ENCODE data around the gene KLK12.

DNA sequence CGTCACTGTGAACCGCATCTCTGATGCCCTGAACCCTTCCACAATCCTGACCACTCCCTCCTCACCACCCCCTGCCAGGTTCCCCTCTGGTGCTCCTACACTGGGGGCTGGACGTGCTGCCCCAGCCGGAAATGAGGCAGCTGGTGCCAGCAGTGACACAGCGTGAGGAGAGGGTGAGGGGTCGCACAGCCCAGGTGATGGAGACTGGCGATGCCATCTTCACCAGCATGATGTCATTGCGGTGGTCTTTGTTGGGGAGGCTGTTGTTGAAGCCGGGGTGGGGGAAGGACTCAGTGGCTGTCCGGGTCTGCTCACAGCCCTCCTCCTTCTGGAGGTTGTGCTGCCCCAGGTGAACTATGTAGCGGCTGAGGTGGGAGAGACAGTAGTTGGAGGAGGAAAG lies 10.9 kb downstream of the KLK12 start:
- TF ChIP-seq, protein P1, sequence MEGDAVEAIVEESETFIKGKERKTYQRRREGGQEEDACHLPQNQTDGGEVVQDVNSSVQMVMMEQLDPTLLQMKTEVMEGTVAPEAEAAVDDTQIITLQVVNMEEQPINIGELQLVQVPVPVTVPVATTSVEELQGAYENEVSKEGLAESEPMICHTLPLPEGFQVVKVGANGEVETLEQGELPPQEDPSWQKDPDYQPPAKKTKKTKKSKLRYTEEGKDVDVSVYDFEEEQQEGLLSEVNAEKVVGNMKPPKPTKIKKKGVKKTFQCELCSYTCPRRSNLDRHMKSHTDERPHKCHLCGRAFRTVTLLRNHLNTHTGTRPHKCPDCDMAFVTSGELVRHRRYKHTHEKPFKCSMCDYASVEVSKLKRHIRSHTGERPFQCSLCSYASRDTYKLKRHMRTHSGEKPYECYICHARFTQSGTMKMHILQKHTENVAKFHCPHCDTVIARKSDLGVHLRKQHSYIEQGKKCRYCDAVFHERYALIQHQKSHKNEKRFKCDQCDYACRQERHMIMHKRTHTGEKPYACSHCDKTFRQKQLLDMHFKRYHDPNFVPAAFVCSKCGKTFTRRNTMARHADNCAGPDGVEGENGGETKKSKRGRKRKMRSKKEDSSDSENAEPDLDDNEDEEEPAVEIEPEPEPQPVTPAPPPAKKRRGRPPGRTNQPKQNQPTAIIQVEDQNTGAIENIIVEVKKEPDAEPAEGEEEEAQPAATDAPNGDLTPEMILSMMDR (IDR thresholded peaks at IDR 0.05): no peak
- TF ChIP-seq POLR2AphosphoS5 (IDR thresholded peaks at IDR 0.05): no peak
- no peak for TF ChIP-seq POLR2A (IDR thresholded peaks at IDR 0.05)

Data from gastroesophageal sphincter (tissue), 3 donors.